Ishikawa (cell line): ENCODE results near the gene RTN1.

ENCODE experiments used
- CREB1 ChIP-seq: IDR thresholded peaks from 2 replicates; pipeline ENCODE4 v1.6.1; 2012; ENCODE audit warnings: low read depth
- EGR1 ChIP-seq: IDR thresholded peaks from 2 replicates; pipeline ENCODE4 v1.6.1; 2012
- EP300 ChIP-seq: IDR thresholded peaks from 2 replicates; pipeline ENCODE4 v1.6.1; 2012; ENCODE audit warnings: borderline replicate concordance
- NFIC ChIP-seq: IDR thresholded peaks from 2 replicates; pipeline ENCODE4 v1.6.1; 2012
- RAD21 ChIP-seq: IDR thresholded peaks from 2 replicates; pipeline ENCODE4 v1.6.1; 2012; ENCODE audit warnings: low read depth
- TAF1 ChIP-seq: IDR thresholded peaks from 2 replicates; pipeline ENCODE4 v1.6.1; 2012; ENCODE audit warnings: low read depth, mild to moderate bottlenecking
- TCF12 ChIP-seq: IDR thresholded peaks from 2 replicates; pipeline ENCODE4 v1.6.1; 2012; ENCODE audit warnings: low read depth
- YY1 ChIP-seq: IDR thresholded peaks from 2 replicates; pipeline ENCODE4 v1.6.1; 2012; ENCODE audit warnings: low read depth
- TF ChIP-seq, protein P1 (sequence below): IDR thresholded peaks from 2 replicates; pipeline ENCODE4 v1.6.1; 2012; ENCODE audit warnings: low read depth, mild to moderate bottlenecking

DNA sequence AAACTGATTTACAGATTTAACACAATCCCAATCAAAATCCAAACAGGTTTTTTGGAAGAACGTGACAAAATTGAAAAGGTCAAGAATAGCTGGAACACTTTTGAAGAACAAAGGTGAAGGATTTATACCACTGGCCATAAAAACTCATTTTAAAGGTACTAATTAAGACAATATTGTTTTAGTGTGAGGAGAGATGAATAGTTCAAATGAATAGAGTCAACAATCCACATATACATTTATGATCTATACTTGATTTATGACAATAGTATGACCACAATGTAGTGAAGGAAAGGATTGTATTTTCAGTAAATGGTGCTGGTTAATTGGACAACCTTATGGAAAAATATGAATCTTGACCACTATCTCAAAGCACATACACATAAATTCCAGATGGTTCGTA is 323.3 kb downstream of the RTN1 start:
- no peak for TF ChIP-seq EP300
- TF ChIP-seq TCF12: no peak
- no peak for TF ChIP-seq TAF1
- TF ChIP-seq YY1: no peak
- TF ChIP-seq RAD21: no peak
- no peak for TF ChIP-seq NFIC
- no peak for TF ChIP-seq CREB1
- no peak for TF ChIP-seq EGR1
- TF ChIP-seq, protein P1, sequence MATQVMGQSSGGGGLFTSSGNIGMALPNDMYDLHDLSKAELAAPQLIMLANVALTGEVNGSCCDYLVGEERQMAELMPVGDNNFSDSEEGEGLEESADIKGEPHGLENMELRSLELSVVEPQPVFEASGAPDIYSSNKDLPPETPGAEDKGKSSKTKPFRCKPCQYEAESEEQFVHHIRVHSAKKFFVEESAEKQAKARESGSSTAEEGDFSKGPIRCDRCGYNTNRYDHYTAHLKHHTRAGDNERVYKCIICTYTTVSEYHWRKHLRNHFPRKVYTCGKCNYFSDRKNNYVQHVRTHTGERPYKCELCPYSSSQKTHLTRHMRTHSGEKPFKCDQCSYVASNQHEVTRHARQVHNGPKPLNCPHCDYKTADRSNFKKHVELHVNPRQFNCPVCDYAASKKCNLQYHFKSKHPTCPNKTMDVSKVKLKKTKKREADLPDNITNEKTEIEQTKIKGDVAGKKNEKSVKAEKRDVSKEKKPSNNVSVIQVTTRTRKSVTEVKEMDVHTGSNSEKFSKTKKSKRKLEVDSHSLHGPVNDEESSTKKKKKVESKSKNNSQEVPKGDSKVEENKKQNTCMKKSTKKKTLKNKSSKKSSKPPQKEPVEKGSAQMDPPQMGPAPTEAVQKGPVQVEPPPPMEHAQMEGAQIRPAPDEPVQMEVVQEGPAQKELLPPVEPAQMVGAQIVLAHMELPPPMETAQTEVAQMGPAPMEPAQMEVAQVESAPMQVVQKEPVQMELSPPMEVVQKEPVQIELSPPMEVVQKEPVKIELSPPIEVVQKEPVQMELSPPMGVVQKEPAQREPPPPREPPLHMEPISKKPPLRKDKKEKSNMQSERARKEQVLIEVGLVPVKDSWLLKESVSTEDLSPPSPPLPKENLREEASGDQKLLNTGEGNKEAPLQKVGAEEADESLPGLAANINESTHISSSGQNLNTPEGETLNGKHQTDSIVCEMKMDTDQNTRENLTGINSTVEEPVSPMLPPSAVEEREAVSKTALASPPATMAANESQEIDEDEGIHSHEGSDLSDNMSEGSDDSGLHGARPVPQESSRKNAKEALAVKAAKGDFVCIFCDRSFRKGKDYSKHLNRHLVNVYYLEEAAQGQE: no peak
